ENCODE results near the gene CTSV.
"Not testable (repeated sequence)": the region's sequence is repeated elsewhere in the genome, so short reads cannot be mapped to it uniquely, and the experiment has no call there.

GRCh38 chr9:97012617-97013016, 26.3 kb downstream of the CTSV start:
- not testable (repeated sequence) for TF ChIP-seq BACH2 (CRISPR knock-in tag; IDR thresholded peaks at IDR 0.05; ENCODE audit: borderline replicate concordance); CREB5 (CRISPR knock-in tag; IDR thresholded peaks at IDR 0.05; ENCODE audit: low read depth); TSHZ2 (CRISPR knock-in tag; IDR thresholded peaks at IDR 0.05); CSDC2 (CRISPR knock-in tag; IDR thresholded peaks at IDR 0.05)
- TF ChIP-seq, protein P1, sequence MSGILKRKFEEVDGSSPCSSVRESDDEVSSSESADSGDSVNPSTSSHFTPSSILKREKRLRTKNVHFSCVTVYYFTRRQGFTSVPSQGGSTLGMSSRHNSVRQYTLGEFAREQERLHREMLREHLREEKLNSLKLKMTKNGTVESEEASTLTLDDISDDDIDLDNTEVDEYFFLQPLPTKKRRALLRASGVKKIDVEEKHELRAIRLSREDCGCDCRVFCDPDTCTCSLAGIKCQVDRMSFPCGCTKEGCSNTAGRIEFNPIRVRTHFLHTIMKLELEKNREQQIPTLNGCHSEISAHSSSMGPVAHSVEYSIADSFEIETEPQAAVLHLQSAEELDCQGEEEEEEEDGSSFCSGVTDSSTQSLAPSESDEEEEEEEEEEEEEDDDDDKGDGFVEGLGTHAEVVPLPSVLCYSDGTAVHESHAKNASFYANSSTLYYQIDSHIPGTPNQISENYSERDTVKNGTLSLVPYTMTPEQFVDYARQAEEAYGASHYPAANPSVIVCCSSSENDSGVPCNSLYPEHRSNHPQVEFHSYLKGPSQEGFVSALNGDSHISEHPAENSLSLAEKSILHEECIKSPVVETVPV (CRISPR knock-in tag; IDR thresholded peaks at IDR 0.05), result not testable (repeated sequence)

Measured in SK-N-SH treated with all-trans-retinoic acid at 6 μM for 48 hours (cell line).